Measurements from ENCODE around the gene NOL4L. TPM values are rescaled to one million over a fixed set of nuclear protein-coding genes. Genes with fewer than 3 reads are reported as not detected.
A peak's percentile ranks its signal among the peaks of the same experiment; 100 is the strongest.

NOL4L gene
- total RNA-seq, 4 donors from 2014 or later: 18.5 to 29.9 (median 24.8) TPM

DNA sequence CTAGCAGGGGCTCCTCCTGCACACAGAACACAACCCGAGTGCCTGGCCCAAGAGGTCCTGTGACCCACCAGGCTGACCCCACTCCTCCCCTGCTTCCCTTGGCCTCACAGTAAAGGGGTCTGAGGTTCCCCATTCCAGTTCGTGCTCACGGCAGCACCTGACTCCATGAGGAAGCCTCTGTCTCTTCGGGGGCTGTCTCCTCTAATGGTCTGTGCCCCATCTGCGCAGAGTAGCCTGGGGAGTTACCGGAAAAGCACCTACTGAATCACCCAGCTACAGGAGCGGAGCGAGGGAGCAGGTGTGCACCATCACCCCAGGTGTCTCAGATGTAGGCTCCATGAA is 133.8 kb downstream of the NOL4L start:
- intact Hi-C loops (cut with DNase I): loop anchor here (10.0 kb wide), 2 partner anchors 97 to 247 kb away; partner anchors contain the start of genes ASXL1, PLAGL2 and POFUT1
- Histone ChIP-seq H3K4me1 (peaks cover 14 to 17% of the 10 kb centered on the region in 2 donors), H3K4me3 (replicated peaks in 1 of 3) (no peak overlapping the region), H3K27ac (no peak overlapping the region), H3K36me3 (peaks cover 19 to 22% of the 10 kb centered on the region in 2 donors), H3K9me3 (no peaks in the 10 kb centered on the region), H3K27me3 (no peaks in the 10 kb centered on the region)
- 91 to 93% methylated on average over 8 of the region's 8 CpGs for WGBS, 2 donors
- TF ChIP-seq, protein P1, sequence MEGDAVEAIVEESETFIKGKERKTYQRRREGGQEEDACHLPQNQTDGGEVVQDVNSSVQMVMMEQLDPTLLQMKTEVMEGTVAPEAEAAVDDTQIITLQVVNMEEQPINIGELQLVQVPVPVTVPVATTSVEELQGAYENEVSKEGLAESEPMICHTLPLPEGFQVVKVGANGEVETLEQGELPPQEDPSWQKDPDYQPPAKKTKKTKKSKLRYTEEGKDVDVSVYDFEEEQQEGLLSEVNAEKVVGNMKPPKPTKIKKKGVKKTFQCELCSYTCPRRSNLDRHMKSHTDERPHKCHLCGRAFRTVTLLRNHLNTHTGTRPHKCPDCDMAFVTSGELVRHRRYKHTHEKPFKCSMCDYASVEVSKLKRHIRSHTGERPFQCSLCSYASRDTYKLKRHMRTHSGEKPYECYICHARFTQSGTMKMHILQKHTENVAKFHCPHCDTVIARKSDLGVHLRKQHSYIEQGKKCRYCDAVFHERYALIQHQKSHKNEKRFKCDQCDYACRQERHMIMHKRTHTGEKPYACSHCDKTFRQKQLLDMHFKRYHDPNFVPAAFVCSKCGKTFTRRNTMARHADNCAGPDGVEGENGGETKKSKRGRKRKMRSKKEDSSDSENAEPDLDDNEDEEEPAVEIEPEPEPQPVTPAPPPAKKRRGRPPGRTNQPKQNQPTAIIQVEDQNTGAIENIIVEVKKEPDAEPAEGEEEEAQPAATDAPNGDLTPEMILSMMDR (IDR thresholded peaks at IDR 0.05): no peak
- no peak for TF ChIP-seq POLR2A (IDR thresholded peaks at IDR 0.05)
- no peak for DNase-seq

DNA sequence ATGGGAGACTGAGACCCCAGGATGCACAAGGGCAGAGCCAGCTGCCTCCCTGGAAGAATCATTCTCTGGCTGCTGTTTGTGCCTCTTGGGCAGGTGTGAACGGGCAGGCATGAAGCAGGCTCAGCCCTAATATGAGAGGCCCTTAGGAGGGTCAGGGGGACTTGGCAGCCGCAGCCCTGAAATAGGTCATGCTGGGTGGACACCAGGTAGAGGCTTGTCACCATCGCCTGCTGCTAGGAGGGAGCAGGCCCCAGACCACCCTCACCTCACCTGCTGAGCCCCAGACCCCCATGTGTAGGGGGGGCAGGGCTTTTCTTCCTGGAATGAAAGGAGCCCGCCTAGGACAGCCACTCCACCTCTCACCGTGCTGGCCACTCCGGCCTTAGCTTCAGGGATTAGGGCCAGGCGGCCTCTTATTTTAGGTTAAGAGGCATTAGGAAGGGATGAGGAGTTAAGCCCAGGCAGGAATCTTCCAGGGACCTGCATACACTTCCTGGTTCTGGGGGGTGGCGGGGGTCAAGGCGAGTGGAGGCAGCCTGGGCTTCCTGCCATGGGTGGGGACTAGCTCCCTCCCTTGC is 134.6 kb downstream of the NOL4L start:
- no peak for TF ChIP-seq POLR2A (IDR thresholded peaks at IDR 0.05)
- TF ChIP-seq, protein P1 (IDR thresholded peaks at IDR 0.05): no peak
- Histone ChIP-seq H3K27me3 (no peaks in the 10 kb centered on the region), H3K36me3 (peaks cover 19 to 22% of the 10 kb centered on the region in 2 donors), H3K4me3 (replicated peaks in 1 of 3) (no peak overlapping the region), H3K27ac (no peak overlapping the region), H3K9me3 (no peaks in the 10 kb centered on the region), H3K4me1 (peaks cover 21 to 24% of the 10 kb centered on the region in 2 donors)
- no peak for DNase-seq
- intact Hi-C loops (cut with DNase I): loop anchor here (10.0 kb wide), 2 partner anchors 96 to 246 kb away; partner anchors contain the start of genes ASXL1, PLAGL2 and POFUT1
- 70 to 81% methylated on average over 6 to 7 of the region's 9 CpGs for WGBS, 2 donors

DNA sequence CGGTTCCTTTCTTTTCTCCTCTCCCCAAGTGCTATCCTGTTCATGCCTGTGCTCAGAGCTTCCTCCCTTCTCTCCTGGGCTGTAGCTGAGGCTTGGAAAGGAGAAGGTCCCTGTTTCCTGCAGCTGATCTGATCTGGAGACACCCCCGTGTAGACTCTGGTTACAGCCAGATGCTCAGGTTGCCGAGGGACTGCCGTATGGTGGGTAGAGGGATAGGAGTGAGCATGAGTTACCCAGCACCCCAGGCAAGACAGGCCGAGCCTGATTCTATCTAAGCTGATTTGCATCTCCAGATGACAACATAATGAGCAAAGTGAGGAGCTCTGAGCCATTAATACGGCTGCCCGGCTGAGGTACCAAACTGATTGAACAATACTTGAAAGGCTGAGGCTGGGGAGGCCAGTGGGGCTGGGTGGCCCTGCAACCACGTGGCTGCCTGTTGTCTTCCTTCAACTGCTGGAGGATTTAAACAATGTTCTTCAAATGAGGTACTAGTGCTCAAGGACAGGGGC is 135.2 kb downstream of the NOL4L start:
- no peak overlapping the region for H3K4me3 ChIP-seq (replicated peaks in 1 of 3)
- 57 to 71% methylated on average over 8 of the region's 8 CpGs for WGBS, 2 donors
- no peak for DNase-seq
- no peaks in the 10 kb centered on the region for H3K27me3 ChIP-seq
- peaks cover 24 to 28% of the 10 kb centered on the region in 2 donors for H3K4me1 ChIP-seq
- H3K36me3 ChIP-seq: peaks cover 19 to 22% of the 10 kb centered on the region in 2 donors
- no peaks in the 10 kb centered on the region for H3K9me3 ChIP-seq
- H3K27ac ChIP-seq: no peak overlapping the region
- intact Hi-C loops (cut with DNase I): loop anchor here (10.0 kb wide), 2 partner anchors 95 to 245 kb away; partner anchors contain the start of genes ASXL1, PLAGL2 and POFUT1
- TF ChIP-seq POLR2A (IDR thresholded peaks at IDR 0.05): no peak
- TF ChIP-seq, protein P1 (IDR thresholded peaks at IDR 0.05): no peak

DNA sequence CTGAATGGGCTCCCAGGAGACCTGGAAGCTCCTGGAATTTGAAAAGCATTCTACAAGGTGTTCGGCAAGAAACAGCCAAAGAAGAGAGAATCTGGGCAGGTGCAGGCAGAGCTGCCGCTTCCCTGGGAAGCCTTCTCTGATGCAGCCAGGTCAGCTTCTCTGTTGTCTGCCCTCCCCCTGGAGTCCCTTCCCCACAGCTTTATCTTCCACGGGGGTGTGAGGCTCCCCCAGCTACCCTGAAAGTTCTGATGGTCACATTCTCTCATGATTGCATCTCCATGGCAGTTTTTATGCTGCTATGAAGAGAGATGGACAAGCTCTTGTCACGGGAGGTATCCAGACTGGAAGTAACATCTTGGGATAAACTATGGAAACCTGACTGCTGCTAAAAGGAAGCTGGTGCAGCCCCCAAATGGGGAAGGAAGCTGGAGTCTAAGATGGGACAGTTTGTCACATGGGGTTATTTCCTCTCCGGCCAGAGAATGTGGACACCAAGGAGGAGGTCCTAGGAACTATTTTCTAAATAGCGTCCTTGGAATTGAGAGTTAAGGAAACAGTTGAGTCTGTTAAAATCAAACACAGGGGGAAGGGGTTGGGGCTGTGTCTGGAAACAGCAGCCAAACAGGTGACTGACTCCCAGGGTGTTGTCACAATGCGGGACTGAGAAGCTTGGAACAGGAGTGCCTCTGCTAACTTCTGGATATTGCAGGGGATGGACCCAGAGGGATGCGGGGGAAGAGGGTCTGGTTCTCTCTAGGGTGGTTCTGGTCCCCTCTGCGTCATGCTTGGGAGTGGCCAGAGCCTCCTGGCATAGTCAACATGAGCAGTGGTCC is 135.9 kb downstream of the NOL4L start:
- DNase-seq: no peak
- peaks cover 19 to 22% of the 10 kb centered on the region in 2 donors for H3K36me3 ChIP-seq
- no peaks in the 10 kb centered on the region for H3K9me3 ChIP-seq
- H3K27me3 ChIP-seq: no peaks in the 10 kb centered on the region
- TF ChIP-seq, protein P1 (IDR thresholded peaks at IDR 0.05): no peak
- TF ChIP-seq POLR2A (IDR thresholded peaks at IDR 0.05): no peak
- intact Hi-C loops (cut with DNase I): no loop called here
- 78 to 81% methylated on average over 9 of the region's 9 CpGs for WGBS, 2 donors
- peak overlapping the region in 1 of 3 donors; percentile 12 for H3K27ac ChIP-seq
- H3K4me1 ChIP-seq: peaks cover 24 to 28% of the 10 kb centered on the region in 2 donors
- no peak overlapping the region for H3K4me3 ChIP-seq (replicated peaks in 1 of 3)

Measured in thyroid gland (tissue), 4 donors.